Activated CD4-positive, alpha-beta T cell treated with anti-CD3 and anti-CD28 coated beads for 1 hour (primary cell): ENCODE data around the gene GOLGA8Q.
"Not testable (repeated sequence)": the region's sequence is repeated elsewhere in the genome, so short reads cannot be mapped to it uniquely, and the experiment has no call there.

Source experiments
- DNase-seq: peaks from one replicate; pipeline ENCODE4 v3.0.0-alpha.2; 2020

GOLGA8Q gene, protein sequence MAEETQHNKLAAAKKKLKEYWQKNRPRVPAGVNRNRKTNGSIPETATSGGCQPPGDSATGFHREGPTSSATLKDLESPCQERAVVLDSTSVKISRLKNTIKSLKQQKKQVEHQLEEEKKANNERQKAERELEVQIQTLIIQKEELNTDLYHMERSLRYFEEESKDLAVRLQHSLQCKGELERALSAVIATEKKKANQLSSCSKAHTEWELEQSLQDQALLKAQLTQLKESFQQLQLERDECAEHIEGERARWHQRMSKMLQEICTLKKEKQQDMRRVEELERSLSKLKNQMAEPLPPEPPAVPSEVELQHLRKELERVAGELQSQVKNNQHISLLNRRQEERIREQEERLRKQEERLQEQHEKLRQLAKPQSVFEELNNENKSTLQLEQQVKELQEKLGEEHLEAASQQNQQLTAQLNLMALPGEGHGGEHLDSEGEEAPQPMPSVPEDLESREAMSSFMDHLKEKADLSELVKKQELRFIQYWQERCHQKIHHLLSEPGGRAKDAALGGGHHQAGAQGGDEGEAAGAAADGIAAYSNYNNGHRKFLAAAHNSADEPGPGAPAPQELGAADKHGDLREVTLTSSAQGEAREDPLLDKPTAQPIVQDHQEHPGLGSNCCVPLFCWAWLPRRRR

DNA sequence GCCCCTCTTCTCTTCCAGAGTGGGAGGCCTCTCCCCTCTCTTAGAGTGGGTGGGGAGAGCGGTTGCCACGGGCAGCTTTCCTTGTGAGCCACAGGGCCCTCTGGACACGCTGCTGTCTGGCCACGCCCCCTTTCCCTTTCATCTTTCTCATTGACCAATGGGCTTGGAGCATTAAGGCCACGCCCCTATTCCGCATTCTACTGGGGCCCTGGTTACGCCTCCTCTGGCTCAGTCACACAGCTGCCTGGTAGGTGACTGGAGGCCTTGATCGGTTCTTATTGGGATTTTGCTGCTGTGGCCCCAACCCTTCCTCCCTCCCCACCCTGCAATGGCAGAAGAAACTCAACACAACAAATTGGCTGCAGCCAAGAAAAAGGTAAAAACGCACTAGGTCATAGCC lies at the start of gene GOLGA8Q:
Gene GOLGA8Q, plus strand, starts transcription at position 301 of the 400 bp plus-strand sequence. Its CDS starts 28 bp downstream, at position 329.
- not testable (repeated sequence) for DNase-seq

DNA sequence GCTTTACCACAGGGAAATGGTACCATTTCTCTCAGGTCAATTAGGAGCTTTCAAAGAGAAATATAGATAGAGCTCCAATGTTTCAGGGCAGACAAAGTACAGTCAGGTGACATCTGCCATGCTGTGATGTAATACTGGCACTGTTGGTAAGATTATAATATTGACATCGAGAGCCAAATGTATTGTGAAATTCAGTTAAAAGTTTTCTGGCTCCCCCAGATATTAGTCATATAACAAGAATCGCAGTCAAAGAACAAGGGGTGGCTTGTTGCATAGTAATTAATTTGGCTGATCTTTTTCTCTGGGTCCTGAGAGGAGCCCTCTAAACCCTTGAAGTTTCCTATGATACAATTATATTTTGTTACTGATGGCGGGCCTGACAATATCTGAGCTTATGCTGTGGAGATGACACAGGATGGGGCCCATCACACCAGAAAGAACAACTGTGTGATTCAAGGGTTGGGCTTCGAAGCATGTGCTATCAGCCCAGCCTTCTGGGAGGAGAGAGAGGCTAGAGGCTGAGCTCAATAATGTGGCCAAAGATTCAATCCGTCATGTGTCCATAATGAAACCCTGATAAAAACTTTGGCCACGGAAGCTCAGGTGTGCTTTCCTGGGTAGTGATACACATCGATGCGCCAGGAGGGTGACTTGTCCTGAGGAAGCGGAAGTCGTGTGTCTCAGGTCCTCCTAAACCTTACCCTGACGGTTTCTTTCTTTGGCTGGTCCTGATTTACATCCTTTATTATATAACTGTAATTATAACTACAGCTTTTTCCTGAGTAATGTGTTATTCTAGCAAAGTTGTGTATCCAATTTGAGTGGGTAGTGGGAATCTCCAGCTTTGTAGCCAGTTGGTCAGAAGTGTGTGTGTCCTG lies 48.7 kb upstream of the GOLGA8Q start:
- not testable (repeated sequence) for DNase-seq

DNA sequence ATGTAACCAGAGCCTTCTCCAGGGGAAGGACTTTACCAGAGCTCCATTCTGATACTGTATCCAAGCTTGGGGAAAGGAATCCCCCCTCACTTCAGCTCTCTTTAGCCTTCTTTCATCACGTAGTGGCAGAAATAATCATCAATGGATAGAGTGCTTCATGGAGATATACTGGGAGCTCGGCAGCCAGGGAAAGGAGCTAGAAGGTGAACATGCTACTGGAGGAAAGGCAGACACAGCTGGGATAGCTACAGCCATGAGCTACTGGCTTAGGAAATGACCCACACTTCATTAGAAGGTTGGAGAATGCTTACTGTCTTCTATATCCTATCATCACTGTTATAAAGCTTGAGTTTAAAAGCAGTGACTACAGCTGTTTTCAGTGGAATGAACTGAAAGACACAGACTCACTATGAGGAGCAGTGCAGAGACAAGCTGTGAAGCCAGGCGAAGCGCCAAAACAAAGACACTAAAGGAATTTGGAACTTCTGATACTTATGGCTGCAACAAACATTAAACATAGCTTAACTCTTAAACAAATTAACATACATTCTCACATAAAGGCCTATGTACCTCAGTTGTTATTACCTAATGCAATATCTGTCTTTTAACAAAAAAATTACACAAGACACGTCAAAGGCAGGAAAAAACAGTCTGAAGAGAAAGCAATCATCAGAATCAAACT lies 47.5 kb upstream of the GOLGA8Q start:
- DNase-seq: not testable (repeated sequence)

DNA sequence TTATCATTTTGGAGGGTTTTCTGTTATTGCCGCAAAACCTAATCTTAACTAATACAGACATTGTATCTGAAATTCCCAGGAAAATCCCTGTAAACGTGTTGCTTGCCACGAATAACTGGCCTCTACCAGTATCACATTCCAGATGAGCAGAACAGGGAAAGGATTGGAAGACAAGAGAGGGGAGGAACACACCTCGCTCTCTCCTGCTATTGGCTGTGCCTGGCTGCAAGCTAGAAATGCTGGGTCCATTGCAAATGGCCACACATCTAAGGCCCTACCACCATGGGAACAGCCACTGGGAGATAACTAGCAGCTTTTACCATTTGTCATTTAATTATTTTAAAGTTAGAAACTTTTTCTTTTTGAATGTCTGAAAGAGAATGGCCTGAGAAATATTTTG lies 37.3 kb upstream of the GOLGA8Q start:
- not testable (repeated sequence) for DNase-seq

DNA sequence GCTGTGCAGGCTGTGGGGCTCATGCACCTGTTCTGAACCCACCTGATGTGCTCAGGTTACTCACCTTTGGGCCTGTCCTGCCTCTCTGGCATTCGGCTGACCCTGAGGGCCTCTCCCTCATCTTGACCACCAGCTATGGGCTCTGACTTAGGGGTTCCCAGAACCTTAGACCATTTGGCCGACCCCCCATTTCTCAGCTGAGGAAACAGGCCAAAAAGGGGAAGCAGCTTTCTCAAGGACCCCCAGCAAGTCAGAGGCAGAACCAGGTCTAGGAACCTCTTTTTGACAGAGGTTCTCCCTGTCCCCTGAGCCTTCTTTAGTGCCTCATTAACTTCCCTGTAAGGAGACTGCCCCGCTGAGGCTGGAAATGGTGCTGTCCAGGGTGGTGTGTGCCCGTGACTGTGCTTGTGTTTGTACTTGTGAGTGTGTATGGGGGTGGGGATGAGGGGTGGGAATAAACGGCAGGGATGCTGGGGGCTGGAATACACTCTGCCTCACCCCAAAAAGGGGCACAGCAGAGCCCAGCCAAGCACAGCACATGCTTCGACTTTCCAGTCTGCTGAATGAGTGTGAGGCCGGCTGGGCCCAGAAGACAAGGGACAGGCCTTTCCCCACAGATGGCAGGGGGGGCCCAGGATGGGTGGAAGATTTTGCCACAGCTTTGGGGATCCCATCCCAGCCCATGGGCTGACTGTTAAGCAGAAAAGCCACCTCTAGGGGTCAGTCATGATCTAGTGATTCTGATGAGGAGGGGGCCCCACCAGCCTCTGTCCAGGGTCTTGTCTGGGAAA lies 28.2 kb upstream of the GOLGA8Q start:
- not testable (repeated sequence) for DNase-seq

DNA sequence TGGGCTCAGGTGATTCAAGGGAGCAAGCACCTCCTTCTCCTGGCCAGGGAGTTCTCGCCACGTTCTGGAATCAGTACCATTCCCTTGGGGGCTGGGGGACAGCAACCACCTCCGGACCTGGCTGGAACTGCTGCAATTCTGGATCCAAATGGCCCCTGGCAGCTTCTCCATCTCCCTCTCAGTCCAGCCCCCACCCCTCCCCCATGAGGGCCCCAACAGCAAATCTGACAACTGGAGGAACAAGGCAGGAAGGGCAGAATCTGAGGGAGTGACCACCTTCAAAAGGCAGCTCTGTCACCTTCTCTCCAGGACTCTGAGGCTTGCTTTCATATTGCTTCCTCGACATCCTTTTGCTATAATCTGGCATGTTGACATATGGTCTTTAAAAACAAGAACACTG lies 25.9 kb upstream of the GOLGA8Q start:
- DNase-seq: not testable (repeated sequence)

DNA sequence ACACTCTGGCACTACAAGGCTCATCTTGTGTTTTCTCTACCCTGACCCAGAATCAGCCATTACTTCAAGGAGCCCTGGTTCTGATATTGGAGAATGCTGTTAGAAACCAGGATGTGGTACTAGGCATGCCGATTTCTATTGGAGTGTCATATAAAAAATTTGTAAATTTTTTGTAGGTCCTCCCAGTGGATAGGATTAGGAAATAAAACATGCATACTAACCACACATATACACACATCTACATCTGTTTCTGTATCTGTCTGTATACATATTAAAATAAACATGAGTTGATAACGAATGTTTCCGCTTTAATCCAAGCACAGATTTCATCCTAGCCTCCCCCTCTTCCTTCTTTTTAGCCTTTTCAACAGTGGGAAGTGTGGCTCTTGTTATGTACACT lies 22.8 kb upstream of the GOLGA8Q start:
- not testable (repeated sequence) for DNase-seq

DNA sequence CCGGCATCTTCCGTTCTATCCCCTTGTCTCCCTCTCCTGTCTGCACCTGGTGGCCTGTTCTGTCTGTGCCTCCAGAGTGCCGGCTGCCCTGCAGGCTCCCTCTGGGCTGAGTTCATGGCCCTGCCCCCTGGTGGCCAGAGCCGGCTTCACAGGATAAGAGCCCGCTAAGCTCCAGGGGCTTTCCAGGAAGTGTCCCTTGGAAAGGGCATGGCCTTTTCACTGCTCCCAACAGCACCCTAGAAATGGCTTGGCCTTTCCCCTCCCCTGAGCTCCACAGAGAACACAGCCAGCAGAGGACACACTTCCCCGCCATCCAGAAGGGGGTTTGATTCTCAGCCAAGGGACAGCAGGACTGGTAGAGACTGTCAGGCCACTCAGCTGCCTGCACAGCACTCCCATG lies 15.1 kb downstream of the GOLGA8Q start:
- DNase-seq: not testable (repeated sequence)

DNA sequence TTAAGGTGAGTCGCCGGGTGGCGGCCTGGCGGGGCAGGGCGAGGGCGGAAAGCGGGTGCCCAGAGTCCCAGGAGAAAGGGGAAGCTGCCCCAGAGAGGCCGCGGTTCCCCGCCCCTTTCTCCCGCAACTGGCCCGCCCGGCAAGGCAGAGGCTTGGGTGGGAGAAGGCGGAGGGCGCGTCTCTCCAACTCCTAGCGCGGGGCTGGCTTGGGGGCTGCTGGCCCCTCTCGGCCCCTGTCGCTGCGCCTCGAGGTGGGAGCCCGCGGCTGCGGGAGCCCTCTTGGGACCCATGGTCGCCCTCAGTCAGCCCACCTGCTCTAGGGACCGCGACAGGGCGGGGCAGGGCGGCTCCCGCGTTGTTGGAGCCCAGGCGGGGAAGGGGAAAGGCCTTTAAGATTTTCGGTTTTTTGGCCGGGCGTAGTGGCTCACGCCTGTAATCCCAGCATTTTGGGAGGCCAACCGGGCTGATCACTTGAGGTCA lies 21.2 kb downstream of the GOLGA8Q start:
- DNase-seq: not testable (repeated sequence)

DNA sequence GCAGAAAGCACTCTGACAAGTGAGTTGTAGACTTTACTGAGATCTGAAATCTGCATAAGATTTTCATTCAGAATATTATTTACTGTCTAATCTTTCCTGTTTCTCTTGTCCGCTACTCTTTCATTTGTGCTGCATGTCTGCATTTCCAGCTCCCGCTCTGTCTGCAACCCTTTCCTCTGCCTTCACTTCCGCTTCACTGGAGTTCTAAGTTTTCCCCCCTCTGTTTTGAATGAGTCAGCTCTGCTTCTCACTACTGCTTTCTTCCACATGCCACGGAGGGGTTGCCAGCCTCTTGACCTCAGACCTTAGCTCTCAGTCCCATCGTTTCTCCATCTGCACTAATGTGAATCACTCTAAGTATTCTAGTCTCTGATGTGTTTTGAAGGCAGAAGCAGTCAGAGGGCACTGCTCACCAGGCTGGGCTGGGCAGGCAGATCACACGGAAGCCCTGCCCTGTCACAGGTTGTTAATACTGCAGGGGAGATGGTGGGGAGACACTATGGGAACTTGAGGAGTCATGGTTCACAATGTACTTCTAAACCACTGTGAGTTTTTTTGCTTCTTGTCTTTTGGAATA lies 27.6 kb downstream of the GOLGA8Q start:
- not testable (repeated sequence) for DNase-seq

DNA sequence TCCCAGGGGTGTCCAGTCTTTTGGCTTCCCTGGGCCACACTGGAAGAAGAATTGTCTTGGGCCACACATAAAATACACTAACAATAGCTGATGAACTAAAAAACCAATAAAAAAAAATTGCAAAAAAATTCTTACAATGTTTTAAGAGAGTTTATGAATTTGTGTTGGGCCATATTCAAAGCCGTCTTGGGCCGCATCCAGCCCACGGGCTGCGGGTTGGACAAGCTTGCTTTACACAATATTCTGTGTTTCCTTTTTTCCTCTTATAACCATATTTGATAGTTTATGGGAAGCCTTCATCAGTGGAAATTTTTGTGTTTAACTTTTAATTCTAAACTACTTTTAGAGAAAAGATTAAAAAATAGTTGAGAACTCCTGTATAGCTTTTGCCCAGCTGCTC lies 28.9 kb downstream of the GOLGA8Q start:
- not testable (repeated sequence) for DNase-seq

DNA sequence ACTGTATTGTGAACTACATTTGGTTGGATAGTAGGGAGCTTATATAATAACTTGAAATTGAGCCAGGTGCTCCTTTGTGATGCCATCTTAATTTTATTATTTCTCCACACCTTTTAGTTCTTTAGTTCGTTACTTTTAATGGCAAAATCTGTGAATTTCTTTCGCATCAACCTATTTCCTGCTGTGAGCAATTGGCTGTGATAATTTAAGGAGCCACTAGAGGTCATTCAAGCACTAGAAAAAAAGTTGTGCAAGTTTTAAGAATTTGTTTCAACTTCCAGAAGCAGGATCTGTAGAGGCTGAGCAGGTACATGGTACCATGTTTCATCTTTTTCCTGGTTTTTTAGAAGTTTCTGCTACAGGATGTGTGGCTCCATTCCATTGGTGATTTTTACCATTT lies 47.1 kb downstream of the GOLGA8Q start:
- not testable (repeated sequence) for DNase-seq

DNA sequence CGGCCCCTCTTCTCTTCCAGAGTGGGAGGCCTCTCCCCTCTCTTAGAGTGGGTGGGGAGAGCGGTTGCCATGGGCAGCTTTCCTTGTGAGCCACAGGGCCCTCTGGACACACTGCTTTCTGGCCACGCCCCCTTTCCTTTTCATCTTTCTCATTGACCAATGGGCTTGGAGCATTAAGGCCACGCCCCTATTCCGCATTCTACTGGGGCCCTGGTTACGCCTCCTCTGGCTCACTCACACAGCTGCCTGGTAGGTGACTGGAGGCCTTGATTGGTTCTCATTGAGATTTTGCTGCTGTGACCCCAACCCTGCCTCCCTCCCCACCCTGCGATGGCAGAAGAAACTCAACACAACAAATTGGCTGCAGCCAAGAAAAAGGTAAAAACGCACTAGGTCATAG lies 51.9 kb downstream of the GOLGA8Q start, which contains the start of gene GOLGA8H:
Gene GOLGA8H, plus strand, starts transcription at position 233 of the 400 bp plus-strand sequence. Its CDS starts 98 bp downstream, at position 331.
- not testable (repeated sequence) for DNase-seq
